Measurements from ENCODE around the gene SLA2.
"Not testable (repeated sequence)": the region's sequence is repeated elsewhere in the genome, so short reads cannot be mapped to it uniquely, and the experiment has no call there.

SLA2 gene

DNA sequence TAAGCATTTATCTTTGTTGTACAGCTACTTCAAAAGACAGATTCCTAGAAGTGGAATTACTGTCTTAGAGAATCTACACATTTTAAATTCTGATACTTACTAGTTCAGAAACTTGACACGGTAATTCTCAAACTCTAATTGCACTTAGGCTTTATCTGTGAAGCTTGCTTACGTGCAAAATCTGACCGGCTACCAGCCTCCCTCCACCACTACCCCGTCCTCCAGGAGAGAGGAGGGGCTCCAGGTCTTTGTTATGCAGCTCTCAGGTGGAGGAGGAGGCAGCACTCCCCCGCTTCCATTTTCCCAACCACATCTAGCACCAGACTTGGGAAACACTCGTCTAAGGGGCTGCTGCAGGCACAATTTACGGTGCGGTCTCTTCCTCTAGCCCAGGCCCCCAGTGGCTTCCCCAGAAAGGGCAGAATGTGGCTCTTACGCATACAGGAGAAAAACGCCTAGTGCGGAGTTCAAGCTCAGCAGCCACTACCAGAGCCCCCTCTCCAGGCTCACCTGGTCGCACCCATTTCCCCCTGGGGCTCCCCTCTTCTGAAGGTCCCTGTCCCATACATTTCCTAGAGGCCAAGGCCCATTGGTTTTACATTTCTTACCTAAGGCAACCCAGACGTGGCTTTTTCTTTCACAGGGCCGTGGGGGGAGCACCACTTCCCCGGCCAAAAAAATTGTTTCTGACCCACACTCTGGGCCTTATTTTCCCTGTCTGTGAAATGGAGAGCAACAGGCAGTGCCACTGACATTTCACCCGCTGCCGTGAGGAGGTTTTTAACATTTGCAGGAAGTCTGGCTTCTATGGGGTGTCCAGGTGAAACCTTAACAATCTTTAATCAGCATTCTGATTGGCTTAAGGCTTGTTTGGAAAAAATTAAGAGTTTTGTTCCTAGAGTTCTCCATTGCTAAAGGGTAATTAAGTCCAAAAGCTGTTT lies 74.2 kb downstream of the SLA2 start:
- no peak for DNase-seq (ENCODE audit: extremely low read depth, insufficient read length)
- TF ChIP-seq, protein P1, sequence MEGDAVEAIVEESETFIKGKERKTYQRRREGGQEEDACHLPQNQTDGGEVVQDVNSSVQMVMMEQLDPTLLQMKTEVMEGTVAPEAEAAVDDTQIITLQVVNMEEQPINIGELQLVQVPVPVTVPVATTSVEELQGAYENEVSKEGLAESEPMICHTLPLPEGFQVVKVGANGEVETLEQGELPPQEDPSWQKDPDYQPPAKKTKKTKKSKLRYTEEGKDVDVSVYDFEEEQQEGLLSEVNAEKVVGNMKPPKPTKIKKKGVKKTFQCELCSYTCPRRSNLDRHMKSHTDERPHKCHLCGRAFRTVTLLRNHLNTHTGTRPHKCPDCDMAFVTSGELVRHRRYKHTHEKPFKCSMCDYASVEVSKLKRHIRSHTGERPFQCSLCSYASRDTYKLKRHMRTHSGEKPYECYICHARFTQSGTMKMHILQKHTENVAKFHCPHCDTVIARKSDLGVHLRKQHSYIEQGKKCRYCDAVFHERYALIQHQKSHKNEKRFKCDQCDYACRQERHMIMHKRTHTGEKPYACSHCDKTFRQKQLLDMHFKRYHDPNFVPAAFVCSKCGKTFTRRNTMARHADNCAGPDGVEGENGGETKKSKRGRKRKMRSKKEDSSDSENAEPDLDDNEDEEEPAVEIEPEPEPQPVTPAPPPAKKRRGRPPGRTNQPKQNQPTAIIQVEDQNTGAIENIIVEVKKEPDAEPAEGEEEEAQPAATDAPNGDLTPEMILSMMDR (IDR thresholded peaks at IDR 0.05; ENCODE audit: insufficient read depth, low read length, poor library complexity, severe bottlenecking) = no peak
- H3K4me3 ChIP-seq (replicated peaks; ENCODE audit: low read depth, low read length) = peak overlapping the region; percentile 93

DNA sequence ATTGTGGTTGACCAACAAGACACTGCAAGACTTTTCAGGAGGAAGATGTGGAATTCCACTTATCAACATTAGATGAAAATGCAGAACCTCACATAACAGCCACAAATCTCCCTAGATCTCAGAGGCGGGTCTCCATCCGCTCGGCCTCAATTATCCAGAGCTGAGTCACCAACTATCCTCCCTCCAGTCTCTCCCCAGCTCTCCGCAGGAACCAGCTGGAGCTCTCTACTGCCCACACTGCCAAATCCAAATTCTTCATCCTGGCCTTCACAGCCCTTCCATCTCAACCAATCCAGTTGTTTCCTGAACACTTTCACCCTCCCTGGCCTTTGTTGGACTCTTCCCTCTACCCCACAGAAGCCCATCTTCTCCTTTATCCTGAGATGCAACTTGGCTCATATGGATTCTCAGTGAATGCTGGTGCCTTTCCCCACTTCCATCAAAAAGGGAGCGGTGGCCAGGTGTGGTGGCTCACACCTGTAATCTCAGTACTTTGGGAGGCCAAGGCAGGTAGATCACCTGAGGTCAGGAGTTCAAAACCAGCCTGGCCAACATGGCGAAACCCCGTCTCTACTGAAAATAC lies 76.1 kb downstream of the SLA2 start:
- Histone ChIP-seq H3K36me3 (ENCODE audit: control insufficient read depth, insufficient read depth, low read length) (no peaks in the 10 kb centered on the region), H3K4me3 (replicated peaks; ENCODE audit: low read depth, low read length) (no peak overlapping the region), H3K27me3 (replicated peaks; ENCODE audit: control insufficient read depth, insufficient read depth, low read length) (no peaks in the 10 kb centered on the region)
- TF ChIP-seq, protein P1 (IDR thresholded peaks at IDR 0.05; ENCODE audit: insufficient read depth, low read length, poor library complexity, severe bottlenecking) = no peak
- no peak for DNase-seq (ENCODE audit: extremely low read depth, insufficient read length)

More for the DNA sequence above, 74.2 kb downstream of the SLA2 start:
- H3K27me3 ChIP-seq (replicated peaks; ENCODE audit: control insufficient read depth, insufficient read depth, low read length) = no peaks in the 10 kb centered on the region
- no peaks in the 10 kb centered on the region; the same call in 1 of the 2 replicates for H3K36me3 ChIP-seq (ENCODE audit: control insufficient read depth, insufficient read depth, low read length)

GRCh38 chr20:36565520-36565919 lies 80.5 kb downstream of the SLA2 start:
- TF ChIP-seq, protein P1 (IDR thresholded peaks at IDR 0.05; ENCODE audit: insufficient read depth, low read length, poor library complexity, severe bottlenecking) = no peak
- no peak for DNase-seq (ENCODE audit: extremely low read depth, insufficient read length)
- H3K27me3 ChIP-seq (replicated peaks; ENCODE audit: control insufficient read depth, insufficient read depth, low read length) = no peaks in the 10 kb centered on the region

GRCh38 chr20:36564726-36565121 lies 81.3 kb downstream of the SLA2 start:
- H3K27me3 ChIP-seq (replicated peaks; ENCODE audit: control insufficient read depth, insufficient read depth, low read length); H3K36me3 ChIP-seq (ENCODE audit: control insufficient read depth, insufficient read depth, low read length); H3K4me3 ChIP-seq (replicated peaks; ENCODE audit: low read depth, low read length); DNase-seq (ENCODE audit: extremely low read depth, insufficient read length): not testable (repeated sequence)

More at GRCh38 chr20:36565520-36565919, 80.5 kb downstream of the SLA2 start:
- no peak overlapping the region for H3K4me3 ChIP-seq (replicated peaks; ENCODE audit: low read depth, low read length)
- no peaks in the 10 kb centered on the region for H3K36me3 ChIP-seq (ENCODE audit: control insufficient read depth, insufficient read depth, low read length)

- H3K36me3 ChIP-seq (ENCODE audit: control insufficient read depth, insufficient read depth, low read length); H3K27me3 ChIP-seq (replicated peaks; ENCODE audit: control insufficient read depth, insufficient read depth, low read length); DNase-seq (ENCODE audit: extremely low read depth, insufficient read length); H3K4me3 ChIP-seq (replicated peaks; ENCODE audit: low read depth, low read length): not testable (repeated sequence)
Observed at GRCh38 chr20:36564078-36564725, 81.8 kb downstream of the SLA2 start.

GRCh38 chr20:36563374-36563773 lies 82.6 kb downstream of the SLA2 start:
- H3K36me3 ChIP-seq (ENCODE audit: control insufficient read depth, insufficient read depth, low read length) = no peaks in the 10 kb centered on the region
- H3K27me3 ChIP-seq (replicated peaks; ENCODE audit: control insufficient read depth, insufficient read depth, low read length) = no peaks in the 10 kb centered on the region
- no peak for DNase-seq (ENCODE audit: extremely low read depth, insufficient read length)
- H3K4me3 ChIP-seq (replicated peaks; ENCODE audit: low read depth, low read length) = no peak overlapping the region
- TF ChIP-seq, protein P1 (IDR thresholded peaks at IDR 0.05; ENCODE audit: insufficient read depth, low read length, poor library complexity, severe bottlenecking) = no peak

Measured in GM06990 (cell line).